Aortic smooth muscle cell (primary cell): ENCODE measurements around the gene ATF4. TPM values are rescaled to one million over a fixed set of nuclear protein-coding genes. Genes with fewer than 3 reads are reported as not detected.

Experiments used
- total RNA-seq: library from RNA; depleted of rRNA; stranded (reverse); fragments of >200 nt; gene quantifications from 2 replicates; pipeline ENCODE4 v1.2.3, GENCODE V29; 2014

ATF4 gene
- 111 and 141 TPM in 2 replicates for total RNA-seq

GRCh38 chr22:39520226-39521105, at the start of gene ATF4:
Gene ATF4 (plus strand): TSS chr22:39520562. CDS start chr22:39521446, 884 bp downstream.

GRCh38 chr22:39502109-39502788, 18.1 kb upstream of the ATF4 start, which contains the start of gene MIEF1:
Gene MIEF1 (plus strand): TSS chr22:39502290. CDS start chr22:39511295, 9,005 bp downstream.

GRCh38 chr22:39532215-39533073, 12.1 kb downstream of the ATF4 start, which contains the start of gene RPS19BP1:
Gene RPS19BP1 (minus strand): TSS chr22:39532748. CDS start chr22:39532738, 10 bp downstream.

GRCh38 chr22:39570665-39571064, 50.3 kb downstream of the ATF4 start, which contains the start of gene CACNA1I:
Gene CACNA1I (plus strand): TSS chr22:39570753. CDS start chr22:39570753, 0 bp downstream.

Other genes with a start within 250 kb of the ATF4 start
- gene RPL3, start 200.9 kb upstream of the ATF4 start, total RNA-seq, result 2,382 and 3,166 TPM in 2 replicates
- gene SYNGR1, start 170.6 kb upstream of the ATF4 start, total RNA-seq, result 8.1 and 9.0 TPM in 2 replicates
- 14.1 and 14.9 TPM in 2 replicates for gene TAB1, start 120.8 kb upstream of the ATF4 start, total RNA-seq
- 0.06 and 0.40 TPM in 2 replicates for gene MGAT3, start 63.5 kb upstream of the ATF4 start, total RNA-seq
- gene MIEF1, start 18.3 kb upstream of the ATF4 start, total RNA-seq, result 14.7 and 17.3 TPM in 2 replicates
- gene RPS19BP1, start 12.2 kb downstream of the ATF4 start, total RNA-seq, result 49.7 and 54.6 TPM in 2 replicates
- gene CACNA1I, start 50.2 kb downstream of the ATF4 start, total RNA-seq, result under 0.01 and 0.12 TPM in 2 replicates